ENCODE data around the gene STRN. TPM values are rescaled to one million over a fixed set of nuclear protein-coding genes. Genes with fewer than 3 reads are reported as not detected.

Gene STRN
- total RNA-seq, 1 donor from 2014 or later, result 25.7 TPM

DNA sequence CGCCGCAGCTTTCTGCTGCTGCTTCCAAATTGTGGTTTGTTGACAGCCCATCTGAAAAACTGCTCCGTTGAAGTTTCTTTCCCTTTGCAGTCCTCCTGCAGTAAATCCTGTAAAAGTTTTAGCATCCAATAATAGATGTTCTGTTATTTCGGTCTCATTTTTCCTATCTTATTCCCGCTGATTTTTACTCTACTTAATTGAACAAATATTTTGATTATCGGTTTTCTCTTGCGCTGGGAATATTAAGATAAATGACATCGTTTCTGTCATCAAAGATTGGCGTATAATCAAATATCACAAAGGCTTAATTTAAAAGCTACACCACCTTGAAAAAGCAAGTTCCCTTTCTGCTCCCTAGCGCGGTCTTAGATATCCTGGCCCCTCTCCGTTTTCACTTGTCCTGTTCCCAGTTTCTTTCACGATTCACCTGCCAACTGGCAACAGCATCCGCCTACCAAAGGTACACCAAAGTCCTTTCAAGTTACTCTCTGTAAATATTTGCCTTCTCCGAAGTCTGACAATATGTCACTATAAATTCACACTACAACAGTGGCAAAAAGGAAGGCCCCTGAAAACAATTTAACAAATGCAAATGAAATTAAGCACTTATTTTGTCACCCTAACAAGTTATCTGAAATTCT lies 1.0 kb upstream of the STRN start:
- H3K36me3 Mint-ChIP-seq, result no peaks in the 10 kb centered on the region
- H3K4me1 Mint-ChIP-seq, result peaks cover 45% of the 10 kb centered on the region
- H3K9me3 Mint-ChIP-seq, result no peaks in the 10 kb centered on the region
- peak overlapping the region; percentile 98 for H3K27ac Mint-ChIP-seq
- H3K27me3 Mint-ChIP-seq (ENCODE audit: low read depth), result no peaks in the 10 kb centered on the region
- H3K4me3 Mint-ChIP-seq, result peak overlapping the region; percentile 88
- TF ChIP-seq, protein P1, sequence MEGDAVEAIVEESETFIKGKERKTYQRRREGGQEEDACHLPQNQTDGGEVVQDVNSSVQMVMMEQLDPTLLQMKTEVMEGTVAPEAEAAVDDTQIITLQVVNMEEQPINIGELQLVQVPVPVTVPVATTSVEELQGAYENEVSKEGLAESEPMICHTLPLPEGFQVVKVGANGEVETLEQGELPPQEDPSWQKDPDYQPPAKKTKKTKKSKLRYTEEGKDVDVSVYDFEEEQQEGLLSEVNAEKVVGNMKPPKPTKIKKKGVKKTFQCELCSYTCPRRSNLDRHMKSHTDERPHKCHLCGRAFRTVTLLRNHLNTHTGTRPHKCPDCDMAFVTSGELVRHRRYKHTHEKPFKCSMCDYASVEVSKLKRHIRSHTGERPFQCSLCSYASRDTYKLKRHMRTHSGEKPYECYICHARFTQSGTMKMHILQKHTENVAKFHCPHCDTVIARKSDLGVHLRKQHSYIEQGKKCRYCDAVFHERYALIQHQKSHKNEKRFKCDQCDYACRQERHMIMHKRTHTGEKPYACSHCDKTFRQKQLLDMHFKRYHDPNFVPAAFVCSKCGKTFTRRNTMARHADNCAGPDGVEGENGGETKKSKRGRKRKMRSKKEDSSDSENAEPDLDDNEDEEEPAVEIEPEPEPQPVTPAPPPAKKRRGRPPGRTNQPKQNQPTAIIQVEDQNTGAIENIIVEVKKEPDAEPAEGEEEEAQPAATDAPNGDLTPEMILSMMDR (IDR thresholded peaks at IDR 0.05; ENCODE audit: unreplicated experiment), result no peak
- DNase-seq (ENCODE audit: low spot score in 2 of 2, unreplicated experiment in 2 of 2), result no peak

DNA sequence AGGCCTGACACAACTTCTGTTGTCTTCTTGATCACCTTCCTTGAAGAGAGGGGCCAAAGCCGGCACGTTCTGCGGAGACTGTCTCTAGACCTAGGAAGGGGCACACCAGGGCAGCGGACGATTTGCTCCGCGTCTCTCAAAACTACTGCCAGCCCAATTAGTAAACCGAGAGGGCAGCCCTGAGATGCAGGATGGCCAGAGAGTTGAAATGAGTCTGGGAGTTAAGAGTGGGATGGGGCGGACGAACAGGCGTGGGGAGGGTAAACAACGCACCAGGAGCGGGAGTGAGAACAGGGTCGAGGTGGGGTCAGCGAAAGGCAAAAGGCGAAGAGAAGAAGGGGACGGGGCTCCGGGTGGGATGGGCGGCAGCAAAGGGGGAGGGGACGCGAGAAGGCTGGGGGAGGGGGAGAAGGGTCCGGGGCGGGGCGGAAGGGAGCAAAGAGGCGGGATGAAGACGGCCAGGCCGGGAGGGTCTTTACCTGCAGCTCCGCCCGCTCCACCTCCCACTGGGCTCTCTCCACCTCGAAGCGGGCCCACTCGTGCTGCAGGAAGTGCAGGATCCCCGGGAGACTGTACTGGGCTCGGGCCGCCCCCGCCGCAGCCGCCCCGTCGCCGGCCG lies 476 bp downstream of the STRN start:
- H3K27ac Mint-ChIP-seq, result peak overlapping the region; percentile 97
- DNase-seq (ENCODE audit: low spot score in 2 of 2, unreplicated experiment in 2 of 2), result peak; percentile 46 to 50
- TF ChIP-seq, protein P1 (IDR thresholded peaks at IDR 0.05; ENCODE audit: unreplicated experiment), result no peak
- peaks cover 56% of the 10 kb centered on the region for H3K4me1 Mint-ChIP-seq
- no peaks in the 10 kb centered on the region for H3K27me3 Mint-ChIP-seq (ENCODE audit: low read depth)
- peak overlapping the region; percentile 96 for H3K4me3 Mint-ChIP-seq
- H3K9me3 Mint-ChIP-seq, result no peaks in the 10 kb centered on the region
- H3K36me3 Mint-ChIP-seq, result no peaks in the 10 kb centered on the region

DNA sequence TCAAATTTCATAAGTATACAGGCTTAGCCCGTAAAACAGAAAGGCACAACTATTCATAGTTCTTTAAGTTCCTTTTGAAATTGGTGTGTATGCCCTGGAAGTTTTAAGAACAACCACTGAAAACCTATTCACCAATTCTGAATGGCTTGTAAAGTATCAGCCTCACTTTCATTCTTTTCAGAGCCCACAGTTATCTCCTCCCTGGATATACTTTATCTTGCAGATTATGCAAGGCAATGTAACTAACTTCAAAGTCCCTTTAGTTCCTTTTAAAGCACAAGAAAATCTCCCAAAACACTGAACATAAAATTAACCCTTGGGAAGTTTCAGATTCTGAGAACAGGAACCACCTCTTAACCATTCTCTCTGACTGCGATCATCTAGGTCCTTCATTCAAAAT lies 1.1 kb downstream of the STRN start:
- TF ChIP-seq, protein P1 (IDR thresholded peaks at IDR 0.05; ENCODE audit: unreplicated experiment), result no peak
- no peaks in the 10 kb centered on the region for H3K36me3 Mint-ChIP-seq
- peaks cover 60% of the 10 kb centered on the region for H3K4me1 Mint-ChIP-seq
- peak overlapping the region; percentile 96 for H3K4me3 Mint-ChIP-seq
- no peak for DNase-seq (ENCODE audit: low spot score in 2 of 2, unreplicated experiment in 2 of 2)
- H3K27ac Mint-ChIP-seq, result peak overlapping the region; percentile 97
- H3K9me3 Mint-ChIP-seq, result no peaks in the 10 kb centered on the region
- no peaks in the 10 kb centered on the region for H3K27me3 Mint-ChIP-seq (ENCODE audit: low read depth)

DNA sequence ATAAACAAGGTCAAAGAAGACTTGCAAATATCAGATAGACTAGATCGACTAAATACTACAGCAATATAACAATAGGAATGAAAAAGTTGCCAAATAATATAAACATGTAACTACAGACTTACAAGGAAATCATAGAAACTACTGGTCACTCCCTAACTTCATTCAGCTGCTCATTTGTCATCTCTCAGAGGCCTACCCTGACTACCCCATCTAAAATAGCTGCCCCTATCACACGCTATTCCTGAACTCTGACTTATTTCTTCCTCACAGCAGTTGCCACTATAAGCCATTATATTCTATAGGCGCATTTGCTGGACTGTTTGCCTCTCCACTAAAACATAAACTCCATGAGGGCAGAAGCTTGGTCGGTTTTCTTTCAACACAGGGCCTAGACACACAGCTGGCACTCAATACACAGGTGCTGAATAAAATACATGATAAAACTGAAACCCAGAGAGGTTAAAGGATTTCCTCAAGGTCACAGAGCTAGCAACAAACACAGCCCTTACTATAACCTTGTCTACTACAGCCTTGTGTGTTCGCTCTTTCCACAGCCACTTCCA lies 1.8 kb downstream of the STRN start:
- Mint-ChIP-seq H3K36me3 (no peaks in the 10 kb centered on the region), H3K4me3 (peak overlapping the region; percentile 96), H3K4me1 (peaks cover 63% of the 10 kb centered on the region), H3K27ac (peak overlapping the region; percentile 97), H3K27me3 (ENCODE audit: low read depth) (no peaks in the 10 kb centered on the region), H3K9me3 (no peaks in the 10 kb centered on the region)
- TF ChIP-seq, protein P1 (IDR thresholded peaks at IDR 0.05; ENCODE audit: unreplicated experiment), result no peak
- DNase-seq (ENCODE audit: low spot score in 2 of 2, unreplicated experiment in 2 of 2), result no peak

DNA sequence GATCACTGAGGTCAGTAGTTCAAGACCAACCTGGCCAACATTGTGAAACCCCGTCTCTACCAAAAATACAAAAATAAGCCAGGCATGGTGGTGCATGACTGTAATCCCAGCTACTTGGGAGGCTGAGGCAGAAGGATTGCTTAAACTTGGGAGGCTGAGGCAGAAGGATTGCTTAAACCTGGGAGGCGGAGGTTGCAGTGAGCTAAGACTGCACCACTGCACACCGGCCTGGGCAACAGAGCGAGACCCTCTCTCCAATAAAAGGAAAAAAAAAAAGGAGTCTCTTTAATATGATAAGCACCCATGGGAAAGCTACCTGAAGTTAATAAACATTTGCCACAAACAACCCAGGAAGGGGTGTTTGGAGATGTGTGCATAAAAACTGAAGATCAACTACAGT lies 2.6 kb downstream of the STRN start:
- peak overlapping the region; percentile 11 for H3K4me3 Mint-ChIP-seq

More for the DNA sequence above, 2.6 kb downstream of the STRN start:
- no peaks in the 10 kb centered on the region for H3K9me3 Mint-ChIP-seq
- DNase-seq (ENCODE audit: low spot score in 2 of 2, unreplicated experiment in 2 of 2), result no peak
- peak overlapping the region; percentile 97 for H3K27ac Mint-ChIP-seq
- TF ChIP-seq, protein P1 (IDR thresholded peaks at IDR 0.05; ENCODE audit: unreplicated experiment), result no peak
- H3K4me1 Mint-ChIP-seq, result peaks cover 68% of the 10 kb centered on the region
- H3K27me3 Mint-ChIP-seq (ENCODE audit: low read depth), result no peaks in the 10 kb centered on the region
- H3K36me3 Mint-ChIP-seq, result no peaks in the 10 kb centered on the region
